SK-N-SH (cell line): ENCODE data around the gene FLT3LG. TPM values are rescaled to one million over a fixed set of nuclear protein-coding genes. Genes with fewer than 3 reads are reported as not detected.

Experiments
- CTCF ChIA-PET: fragments of 300-600, 350-600 bp; formaldehyde crosslinking; extraction: SDS; loops from one replicate; lab custom pipeline; 2021; lab: Yijun Ruan, JAX
- POLR2A ChIA-PET: fragments of 350-600 bp; sonication (Branson Sonifier 250); formaldehyde crosslinking; extraction: SDS; loops from one replicate; lab custom pipeline; 2020; ENCODE audit warnings: antibody characterized with exemption, inconsistent platforms; lab: Yijun Ruan, JAX
- DNase-seq: peaks from one replicate; pipeline ENCODE4 v3.0.0; 2012
- H2AFZ ChIP-seq: fragments of 200-600 bp; sonication (generic); 2 replicates; pipeline ENCODE4 v1.8.1; 2016; ENCODE audit warnings: antibody characterized with exemption, mild to moderate bottlenecking, low read depth
- H3F3A ChIP-seq: fragments of 200-600 bp; sonication (generic); replicated peaks from 2 replicates; pipeline ENCODE3; 2016; ENCODE audit warnings: antibody characterized with exemption, mild to moderate bottlenecking; ENCODE audit not compliant: insufficient read depth
- H3K27ac ChIP-seq, 2 experiments: fragments of 200-500 bp in 1 of 2; fragments of 200-600 bp in 1 of 2; sonication (Bioruptor generic) in 1 of 2; sonication (generic), shearing (Covaris generic) in 1 of 2; 2 replicates each; pipeline versions ENCODE4 v1.5.1 to v1.6.1; 2014 to 2016; ENCODE audit warnings: low read depth in 2 of 2, inconsistent platforms in 1 of 2, low read length in 1 of 2, mild to moderate bottlenecking in 1 of 2, mixed read lengths in 1 of 2
- H3K27me3 ChIP-seq: fragments of 200-600 bp; sonication (generic), shearing (Covaris generic); 2 replicates; pipeline ENCODE4 v1.6.1; 2016; ENCODE audit warnings: mixed run types; ENCODE audit not compliant: insufficient read depth
- H3K36me3 ChIP-seq, 2 experiments: fragments of 200-500 bp in 1 of 2; fragments of 200-600 bp in 1 of 2; sonication (Bioruptor generic) in 1 of 2; sonication (generic) in 1 of 2; replicated peaks in 1 of 2; 2 replicates each; pipeline versions ENCODE3 to v1.5.1; 2014 to 2016; ENCODE audit warnings: low read length in 1 of 2, mild to moderate bottlenecking in 1 of 2; ENCODE audit not compliant: insufficient read depth in 2 of 2, control insufficient read depth in 1 of 2
- H3K4me1 ChIP-seq, 2 experiments: fragments of 200-500 bp in 1 of 2; fragments of 200-600 bp in 1 of 2; sonication (Bioruptor generic) in 1 of 2; sonication (generic), shearing (Covaris generic) in 1 of 2; 2 replicates each; pipeline versions ENCODE4 v1.5.1 to v1.6.1; 2014 to 2016; ENCODE audit warnings: low read depth in 1 of 2, low read length in 1 of 2, mixed run types in 1 of 2; ENCODE audit not compliant: insufficient read depth in 2 of 2, control insufficient read depth in 1 of 2
- H3K4me2 ChIP-seq: fragments of 200-600 bp; sonication (generic), shearing (Covaris generic); 2 replicates; pipeline ENCODE4 v1.6.1; 2017; ENCODE audit warnings: mixed run types
- H3K4me3 ChIP-seq, 2 experiments: fragments of 200-500 bp in 1 of 2; fragments of 200-600 bp in 1 of 2; sonication (Bioruptor generic) in 1 of 2; sonication (generic), shearing (Covaris generic) in 1 of 2; 2 replicates each; pipeline versions ENCODE4 v1.5.1 to v1.8.1; 2014 to 2016; ENCODE audit warnings: low read depth in 2 of 2, inconsistent platforms in 1 of 2, low read length in 1 of 2, mild to moderate bottlenecking in 1 of 2, mixed read lengths in 1 of 2, moderate library complexity in 1 of 2
- H3K79me2 ChIP-seq: fragments of 200-600 bp; sonication (generic); 2 replicates; pipeline ENCODE4 v1.8.1; 2017; ENCODE audit warnings: mild to moderate bottlenecking; ENCODE audit not compliant: insufficient read depth
- H3K9ac ChIP-seq: fragments of 200-600 bp; sonication (generic); 2 replicates; pipeline ENCODE4 v1.6.1; 2017; ENCODE audit warnings: mixed run types
- H3K9me2 ChIP-seq: fragments of 200-600 bp; sonication (generic); 2 replicates; pipeline ENCODE4 v1.6.1; 2017; ENCODE audit warnings: mixed run types
- H3K9me3 ChIP-seq: fragments of 200-600 bp; sonication (generic); 2 replicates; pipeline ENCODE4 v1.6.1; 2017; ENCODE audit warnings: mixed run types, mild to moderate bottlenecking, moderate library complexity
- H4K20me1 ChIP-seq: fragments of 200-600 bp; sonication (generic); 2 replicates; pipeline ENCODE4 v1.6.1; 2017; ENCODE audit warnings: mild to moderate bottlenecking, mixed run types; ENCODE audit not compliant: insufficient read depth
- CHD2 ChIP-seq: fragments of 150-350 bp; IDR thresholded peaks from 2 replicates; pipeline ENCODE4 v1.6.1; 2018; ENCODE audit warnings: low read length; ENCODE audit not compliant: partially characterized antibody
- ELF1 ChIP-seq: IDR thresholded peaks from 2 replicates; pipeline ENCODE4 v1.4.0; 2012
- FOSL2 ChIP-seq: IDR thresholded peaks from 2 replicates; pipeline ENCODE4 v1.4.0; 2012; ENCODE audit warnings: low read depth, mild to moderate bottlenecking, moderate library complexity, borderline replicate concordance
- FOXM1 ChIP-seq: IDR thresholded peaks from 2 replicates; pipeline ENCODE4 v1.4.0; 2012; ENCODE audit warnings: low read depth, mild to moderate bottlenecking
- GABPA ChIP-seq: IDR thresholded peaks from 2 replicates; pipeline ENCODE4 v1.4.0; 2012; ENCODE audit warnings: low read depth, mild to moderate bottlenecking
- GATA2 ChIP-seq: sonication (generic); formaldehyde crosslinking; IDR thresholded peaks from 2 replicates; pipeline ENCODE4 v1.5.0; 2020; ENCODE audit warnings: mild to moderate bottlenecking, missing genetic modification reagents
- JUND ChIP-seq: IDR thresholded peaks from 2 replicates; pipeline ENCODE4 v1.4.0; 2012
- MEF2A ChIP-seq: IDR thresholded peaks from 2 replicates; pipeline ENCODE4 v1.4.0; 2012; ENCODE audit warnings: low read depth, borderline replicate concordance
- MXI1 ChIP-seq: IDR thresholded peaks from 2 replicates; pipeline ENCODE4 v1.6.1; 2012; ENCODE audit warnings: mild to moderate bottlenecking, low read depth, low read length, improper control_type of control experiment
- NRF1 ChIP-seq: IDR thresholded peaks from 2 replicates; pipeline ENCODE4 v1.6.1; 2012; ENCODE audit warnings: low read depth, mild to moderate bottlenecking, low read length
- POLR2AphosphoS5 ChIP-seq: IDR thresholded peaks from 2 replicates; pipeline ENCODE4 v1.6.1; 2012; ENCODE audit warnings: low read depth, low read length
- RAD21 ChIP-seq: IDR thresholded peaks from 2 replicates; pipeline ENCODE4 v1.6.1; 2012; ENCODE audit warnings: mild to moderate bottlenecking, low read length
- RCOR1 ChIP-seq: fragments of 150-350 bp; IDR thresholded peaks from 2 replicates; pipeline ENCODE4 v1.6.1; 2017; ENCODE audit warnings: antibody characterized with exemption, low read length
- RXRA ChIP-seq: IDR thresholded peaks from 2 replicates; pipeline ENCODE4 v1.4.0; 2012; ENCODE audit warnings: low read depth, mild to moderate bottlenecking, borderline replicate concordance
- TCF12 ChIP-seq: IDR thresholded peaks from 2 replicates; pipeline ENCODE4 v1.4.0; 2012
- TEAD4 ChIP-seq: IDR thresholded peaks from 2 replicates; pipeline ENCODE4 v1.4.0; 2012; ENCODE audit warnings: mild to moderate bottlenecking, borderline replicate concordance; ENCODE audit not compliant: insufficient read depth
- YY1 ChIP-seq: IDR thresholded peaks from 2 replicates; pipeline ENCODE4 v1.4.0; 2012; ENCODE audit warnings: low read depth, mild to moderate bottlenecking
- WGBS: methylation state at CpG from one replicate; pipeline ENCODE4 v1.1.6; 2017; ENCODE audit warnings: low lambda C conversion rate; 5-methylcytosine and 5-hydroxymethylcytosine counted together
- polyA plus RNA-seq, 3 experiments: library from polyadenylated mRNA; depleted of rRNA; stranded (reverse); fragments of >200 nt; gene quantifications; 2 replicates each; pipeline ENCODE4 v1.2.3, GENCODE V29; 2012
- TF ChIP-seq, protein P1 (sequence below): IDR thresholded peaks from 2 replicates; pipeline ENCODE4 v1.4.0; 2012; ENCODE audit warnings: low read depth, borderline replicate concordance
- TF ChIP-seq, protein P2 (sequence below): IDR thresholded peaks from 2 replicates; pipeline ENCODE4 v1.4.0; 2012; ENCODE audit warnings: low read depth, borderline replicate concordance
- TF ChIP-seq, protein P3 (sequence below): fragments of 200-600 bp; sonication (generic); IDR thresholded peaks from 2 replicates; pipeline ENCODE4 v1.6.1; 2017; ENCODE audit warnings: antibody characterized with exemption, mild to moderate bottlenecking, moderate library complexity

Gene FLT3LG
- polyA plus RNA-seq, 1 of the 3 experiments (the other 2 are of a cell fraction), result 6.4 TPM

DNA sequence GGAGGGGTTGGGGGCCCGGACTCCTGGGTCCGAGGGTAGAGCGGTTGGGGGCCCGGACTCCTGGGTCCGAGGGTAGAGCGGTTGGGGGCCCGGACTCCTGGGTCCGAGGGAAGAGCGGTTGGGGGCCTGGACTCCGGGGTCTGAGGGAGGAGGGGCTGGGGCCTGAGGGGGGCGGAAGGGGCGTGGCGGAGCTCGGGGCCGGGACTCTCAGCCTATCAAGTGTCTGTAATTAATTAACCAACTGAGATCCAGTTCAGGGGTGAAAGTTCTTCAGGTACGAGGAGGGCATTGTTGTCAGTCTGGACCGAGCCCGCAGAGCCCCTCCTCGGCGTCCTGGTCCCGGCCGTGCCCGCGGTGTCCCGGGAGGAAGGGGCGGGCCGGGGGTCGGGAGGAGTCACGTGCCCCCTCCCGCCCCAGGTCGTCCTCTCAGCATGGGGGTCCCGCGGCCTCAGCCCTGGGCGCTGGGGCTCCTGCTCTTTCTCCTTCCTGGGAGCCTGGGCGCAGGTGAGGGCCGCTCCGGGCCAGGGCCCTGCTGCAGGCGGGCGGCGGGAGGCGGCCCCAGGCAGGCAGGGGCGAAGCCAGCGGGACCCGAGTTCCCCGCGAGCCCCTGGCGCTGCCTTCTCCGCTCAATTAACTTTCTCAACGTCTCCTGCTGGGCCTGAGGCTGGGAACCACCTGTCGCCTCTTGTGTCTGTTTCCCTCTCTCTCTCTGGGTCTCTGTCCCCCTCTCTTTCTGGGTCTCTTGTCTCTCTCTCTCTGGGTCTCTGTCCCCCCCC, 39.1 kb downstream of the FLT3LG start:
- peak overlapping the region in 1 of 2 experiments; percentile 71; a peak in 1 of 4 replicates for H3K27ac ChIP-seq
- H3K27me3 ChIP-seq, result no peaks in the 10 kb centered on the region
- no peaks in the 10 kb centered on the region for H3K79me2 ChIP-seq
- POLR2A ChIA-PET, result interaction anchor here (1.5 kb wide), 1 partner anchor 17 kb away, joined by 6 read pairs; the partner anchor contains the start of gene RPS11
- WGBS, result 1% methylated on average over 13 of the region's 50 CpGs
- peak overlapping the region; percentile 60 to 78 for H3K4me3 ChIP-seq
- no peaks in the 10 kb centered on the region for H3K9me3 ChIP-seq
- peak overlapping the region; percentile 99 for H3K4me2 ChIP-seq
- DNase-seq, result peak; percentile 88
- H4K20me1 ChIP-seq, result no peaks in the 10 kb centered on the region
- H3K9me2 ChIP-seq, result no peaks in the 10 kb centered on the region
- TF ChIP-seq GABPA (peak; percentile 32; the same call in 1 of the 2 replicates), FOSL2 (no peak)
- TF ChIP-seq, protein P1, sequence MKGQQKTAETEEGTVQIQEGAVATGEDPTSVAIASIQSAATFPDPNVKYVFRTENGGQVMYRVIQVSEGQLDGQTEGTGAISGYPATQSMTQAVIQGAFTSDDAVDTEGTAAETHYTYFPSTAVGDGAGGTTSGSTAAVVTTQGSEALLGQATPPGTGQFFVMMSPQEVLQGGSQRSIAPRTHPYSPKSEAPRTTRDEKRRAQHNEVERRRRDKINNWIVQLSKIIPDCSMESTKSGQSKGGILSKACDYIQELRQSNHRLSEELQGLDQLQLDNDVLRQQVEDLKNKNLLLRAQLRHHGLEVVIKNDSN, result peak; percentile 85
- H3K36me3 ChIP-seq, result no peaks in the 10 kb centered on the region
- no peaks in the 10 kb centered on the region for H3F3A ChIP-seq
- CTCF ChIA-PET, result interaction anchor here (0.9 to 2.2 kb wide), 6 partner anchors 10 to 57 kb away, joined by 3 to 11 read pairs (median 6); partner anchors contain the start of gene RCN3
- H3K9ac ChIP-seq, result peak overlapping the region; percentile 78
- peak overlapping the region; percentile 93 for H2AFZ ChIP-seq
- peaks cover 0 to 9% of the 10 kb centered on the region in 2 experiments; a peak in 1 of 4 replicates for H3K4me1 ChIP-seq

DNA sequence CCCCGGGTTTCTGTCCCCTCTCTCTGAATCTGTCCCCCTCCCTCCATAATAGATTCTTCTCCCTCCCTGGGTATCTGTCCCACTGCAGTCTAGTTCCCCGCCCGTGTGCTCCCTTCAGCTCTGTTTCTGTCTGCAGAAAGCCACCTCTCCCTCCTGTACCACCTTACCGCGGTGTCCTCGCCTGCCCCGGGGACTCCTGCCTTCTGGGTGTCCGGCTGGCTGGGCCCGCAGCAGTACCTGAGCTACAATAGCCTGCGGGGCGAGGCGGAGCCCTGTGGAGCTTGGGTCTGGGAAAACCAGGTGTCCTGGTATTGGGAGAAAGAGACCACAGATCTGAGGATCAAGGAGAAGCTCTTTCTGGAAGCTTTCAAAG, 39.7 kb downstream of the FLT3LG start:
- DNase-seq, result peak; percentile 42
- no peaks in the 10 kb centered on the region for H4K20me1 ChIP-seq
- H3F3A ChIP-seq, result no peaks in the 10 kb centered on the region
- H3K4me3 ChIP-seq, result peak overlapping the region; percentile 60 to 78
- ChIA-PET CTCF (interaction anchor here (0.6 to 2.2 kb wide), 8 partner anchors 10 to 56 kb away, joined by 3 to 11 read pairs (median 4); partner anchors contain the start of gene RCN3), POLR2A (interaction anchor here (1.5 kb wide), 1 partner anchor 18 kb away, joined by 6 read pairs; the partner anchor contains the start of gene RPS11)
- no peaks in the 10 kb centered on the region for H3K79me2 ChIP-seq
- H3K27me3 ChIP-seq, result no peaks in the 10 kb centered on the region
- H3K27ac ChIP-seq, result no peak overlapping the region
- H2AFZ ChIP-seq, result peak overlapping the region; percentile 92; the same call in 1 of the 2 replicates
- H3K9me3 ChIP-seq, result no peaks in the 10 kb centered on the region
- H3K36me3 ChIP-seq, result no peaks in the 10 kb centered on the region
- 57% methylated on average over 12 of the region's 12 CpGs for WGBS
- H3K9me2 ChIP-seq, result no peaks in the 10 kb centered on the region
- H3K9ac ChIP-seq, result peak overlapping the region; percentile 78
- H3K4me1 ChIP-seq, result peaks cover 0 to 9% of the 10 kb centered on the region in 2 experiments; a peak in 1 of 4 replicates
- TF ChIP-seq TEAD4 (no peak), TCF12 (no peak), JUND (no peak), FOXM1 (no peak), MEF2A (no peak), CHD2 (no peak), GABPA (no peak), ELF1 (no peak), RCOR1 (no peak), RAD21 (no peak), RXRA (no peak), MXI1 (no peak), YY1 (no peak), POLR2AphosphoS5 (no peak), NRF1 (no peak), GATA2 (CRISPR knock-in tag) (no peak)
- TF ChIP-seq, protein P2, sequence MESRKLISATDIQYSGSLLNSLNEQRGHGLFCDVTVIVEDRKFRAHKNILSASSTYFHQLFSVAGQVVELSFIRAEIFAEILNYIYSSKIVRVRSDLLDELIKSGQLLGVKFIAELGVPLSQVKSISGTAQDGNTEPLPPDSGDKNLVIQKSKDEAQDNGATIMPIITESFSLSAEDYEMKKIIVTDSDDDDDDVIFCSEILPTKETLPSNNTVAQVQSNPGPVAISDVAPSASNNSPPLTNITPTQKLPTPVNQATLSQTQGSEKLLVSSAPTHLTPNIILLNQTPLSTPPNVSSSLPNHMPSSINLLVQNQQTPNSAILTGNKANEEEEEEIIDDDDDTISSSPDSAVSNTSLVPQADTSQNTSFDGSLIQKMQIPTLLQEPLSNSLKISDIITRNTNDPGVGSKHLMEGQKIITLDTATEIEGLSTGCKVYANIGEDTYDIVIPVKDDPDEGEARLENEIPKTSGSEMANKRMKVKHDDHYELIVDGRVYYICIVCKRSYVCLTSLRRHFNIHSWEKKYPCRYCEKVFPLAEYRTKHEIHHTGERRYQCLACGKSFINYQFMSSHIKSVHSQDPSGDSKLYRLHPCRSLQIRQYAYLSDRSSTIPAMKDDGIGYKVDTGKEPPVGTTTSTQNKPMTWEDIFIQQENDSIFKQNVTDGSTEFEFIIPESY, result no peak
- TF ChIP-seq, protein P1, result no peak
- TF ChIP-seq, protein P3, sequence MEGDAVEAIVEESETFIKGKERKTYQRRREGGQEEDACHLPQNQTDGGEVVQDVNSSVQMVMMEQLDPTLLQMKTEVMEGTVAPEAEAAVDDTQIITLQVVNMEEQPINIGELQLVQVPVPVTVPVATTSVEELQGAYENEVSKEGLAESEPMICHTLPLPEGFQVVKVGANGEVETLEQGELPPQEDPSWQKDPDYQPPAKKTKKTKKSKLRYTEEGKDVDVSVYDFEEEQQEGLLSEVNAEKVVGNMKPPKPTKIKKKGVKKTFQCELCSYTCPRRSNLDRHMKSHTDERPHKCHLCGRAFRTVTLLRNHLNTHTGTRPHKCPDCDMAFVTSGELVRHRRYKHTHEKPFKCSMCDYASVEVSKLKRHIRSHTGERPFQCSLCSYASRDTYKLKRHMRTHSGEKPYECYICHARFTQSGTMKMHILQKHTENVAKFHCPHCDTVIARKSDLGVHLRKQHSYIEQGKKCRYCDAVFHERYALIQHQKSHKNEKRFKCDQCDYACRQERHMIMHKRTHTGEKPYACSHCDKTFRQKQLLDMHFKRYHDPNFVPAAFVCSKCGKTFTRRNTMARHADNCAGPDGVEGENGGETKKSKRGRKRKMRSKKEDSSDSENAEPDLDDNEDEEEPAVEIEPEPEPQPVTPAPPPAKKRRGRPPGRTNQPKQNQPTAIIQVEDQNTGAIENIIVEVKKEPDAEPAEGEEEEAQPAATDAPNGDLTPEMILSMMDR, result no peak
- H3K4me2 ChIP-seq, result peak overlapping the region; percentile 99
